HG03521 (cell line): ENCODE measurements around the gene PCNX1.
"Not testable (repeated sequence)": the region's sequence is repeated elsewhere in the genome, so short reads cannot be mapped to it uniquely, and the experiment has no call there.

Experiments used
- ATAC-seq: cut with Tn5 transposase; IDR thresholded peaks from one replicate; pipeline ENCODE4 v1.9.1; 2021; ENCODE audit warnings: mild to moderate bottlenecking, moderate library complexity; ENCODE audit not compliant: unreplicated experiment

Gene PCNX1

GRCh38 chr14:71117839-71118743 lies 210.8 kb downstream of the PCNX1 start:
- ATAC-seq: no peak

- no peak for ATAC-seq
These were observed 211.8 kb downstream of the PCNX1 start for GRCh38 chr14:71119075-71119474.

- ATAC-seq: no peak
These were observed 212.6 kb downstream of the PCNX1 start for GRCh38 chr14:71119832-71120231.

- no peak for ATAC-seq
These were observed 213.7 kb downstream of the PCNX1 start for GRCh38 chr14:71121001-71121400.

- no peak for ATAC-seq
These were observed 214.5 kb downstream of the PCNX1 start for GRCh38 chr14:71121711-71122110.

- no peak for ATAC-seq
These were observed 215.8 kb downstream of the PCNX1 start for GRCh38 chr14:71122866-71123565.

- ATAC-seq: no peak
These were observed 216.4 kb downstream of the PCNX1 start for GRCh38 chr14:71123579-71124135.

- ATAC-seq: not testable (repeated sequence)
These were observed 222.6 kb downstream of the PCNX1 start for GRCh38 chr14:71129716-71130490.

- no peak for ATAC-seq
These were observed 223.4 kb downstream of the PCNX1 start for GRCh38 chr14:71130491-71131179.

GRCh38 chr14:71133296-71133695 lies 226.0 kb downstream of the PCNX1 start:
- ATAC-seq: no peak

- no peak for ATAC-seq
These were observed 228.2 kb downstream of the PCNX1 start for GRCh38 chr14:71135496-71135895.

GRCh38 chr14:71135911-71136310 lies 228.7 kb downstream of the PCNX1 start:
- ATAC-seq: no peak

GRCh38 chr14:71136386-71137060 lies 229.3 kb downstream of the PCNX1 start:
- no peak for ATAC-seq

GRCh38 chr14:71137536-71138447 lies 230.5 kb downstream of the PCNX1 start:
- ATAC-seq: no peak

GRCh38 chr14:71138448-71139293 lies 231.4 kb downstream of the PCNX1 start:
- ATAC-seq: peak; percentile 48

- ATAC-seq: no peak
These were observed 232.2 kb downstream of the PCNX1 start for GRCh38 chr14:71139294-71139946.

GRCh38 chr14:71140157-71140556 lies 232.9 kb downstream of the PCNX1 start:
- ATAC-seq: no peak
